Activated CD8-positive, alpha-beta memory T cell treated with anti-CD3 and anti-CD28 coated beads for 24 hours (primary cell): Measurements from ENCODE around the gene SYNPO.
A peak's percentile ranks its signal among the peaks of the same experiment; 100 is the strongest.

Experiments used
- DNase-seq: peaks from one replicate; pipeline ENCODE4 v3.0.0-alpha.2; 2020

The SYNPO gene

DNA sequence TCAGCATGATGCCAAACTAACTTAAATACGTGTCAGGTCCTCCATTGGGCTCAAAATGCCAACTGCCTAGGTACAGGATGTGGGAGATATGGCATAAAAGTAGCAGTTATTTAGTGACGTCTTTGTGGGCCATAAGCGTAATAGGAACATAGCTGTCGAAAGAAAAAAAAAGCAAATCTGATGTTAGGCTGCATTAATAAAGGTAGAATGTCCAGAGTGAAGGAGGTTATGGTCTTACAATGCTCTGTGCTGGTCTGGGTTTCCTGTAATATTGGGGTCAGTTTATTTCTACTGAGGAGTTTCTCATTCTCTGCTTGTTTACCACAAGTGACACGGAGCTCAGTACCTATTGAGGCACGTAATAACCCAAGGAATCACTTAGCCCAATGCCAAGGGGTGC is 33.4 kb upstream of the SYNPO start:
- DNase-seq, result no peak

DNA sequence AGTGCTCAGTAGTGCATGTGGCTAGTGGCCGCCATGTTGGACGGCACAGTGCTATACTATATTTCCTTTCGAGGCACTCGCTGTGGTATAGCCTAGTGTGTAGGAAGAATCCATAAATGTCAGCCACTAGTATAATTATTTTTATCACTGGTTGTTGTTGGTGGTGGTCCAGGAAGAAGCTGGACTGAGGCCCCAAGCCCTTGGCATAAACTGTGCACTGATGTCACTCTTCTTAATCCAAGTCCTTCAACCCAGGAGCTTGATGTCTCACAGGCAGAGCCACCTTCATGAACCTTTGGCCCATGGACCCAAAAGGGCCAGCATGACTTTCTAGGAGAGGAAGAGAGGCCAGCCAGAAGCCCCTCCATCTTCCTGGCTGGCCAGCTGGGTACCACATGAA is 32.5 kb upstream of the SYNPO start:
- DNase-seq, result no peak

- no peak for DNase-seq
These were observed 31.5 kb upstream of the SYNPO start for GRCh38 chr5:150608991-150609390.

DNA sequence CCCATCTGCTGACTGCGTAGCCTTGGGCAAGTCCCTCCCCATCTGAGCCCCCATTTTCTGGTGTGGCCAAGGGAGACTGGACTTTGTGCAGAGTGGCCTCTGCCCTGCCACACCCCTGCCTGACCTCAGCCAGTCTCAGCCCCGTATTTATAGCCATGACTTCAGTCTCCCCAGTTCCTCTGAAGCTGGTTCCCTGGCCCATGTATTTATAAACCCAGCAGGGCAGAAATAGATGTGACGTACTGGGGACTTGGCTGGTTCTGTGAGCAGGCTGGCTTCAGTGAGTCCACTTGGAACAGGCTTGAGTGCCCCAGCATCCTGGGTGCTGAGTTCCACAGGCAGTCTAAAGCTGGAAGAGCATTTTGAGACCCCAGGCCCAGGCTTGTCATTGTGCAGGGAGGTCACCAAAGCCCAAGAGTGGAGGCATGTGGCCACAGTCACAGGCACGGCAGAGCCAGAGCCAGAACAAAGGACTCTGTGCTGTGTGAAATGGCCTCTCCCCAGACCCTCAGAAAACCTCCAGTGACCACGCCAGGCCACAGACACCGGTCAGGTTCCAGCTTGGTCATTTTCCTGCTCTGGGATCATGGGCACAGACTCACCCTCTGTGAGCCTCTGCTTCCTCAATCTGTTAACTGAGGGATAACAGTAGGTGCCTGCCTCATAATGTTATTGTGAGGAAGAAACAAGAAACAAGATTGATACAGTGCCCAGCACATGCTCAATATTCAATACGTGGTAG is 30.4 kb upstream of the SYNPO start:
- DNase-seq, result no peak

DNA sequence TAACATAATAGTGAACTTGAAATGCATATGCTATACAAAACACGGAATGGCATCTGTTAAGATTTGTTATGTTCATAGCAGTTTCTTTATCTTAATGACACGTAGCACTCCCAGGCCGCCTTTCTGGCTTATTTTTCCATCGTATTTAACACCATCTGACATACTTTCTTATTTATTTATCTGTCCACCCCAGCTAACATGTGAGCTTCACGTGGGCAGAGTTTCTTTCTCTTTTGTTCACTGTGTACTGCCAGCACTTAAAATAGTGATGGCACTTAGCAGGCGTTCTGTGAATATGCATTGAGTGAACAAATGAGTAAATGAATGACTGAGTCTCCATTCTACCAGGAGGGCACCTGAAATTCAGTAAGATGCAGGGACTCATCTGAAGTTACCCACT is 29.4 kb upstream of the SYNPO start:
- no peak for DNase-seq

DNA sequence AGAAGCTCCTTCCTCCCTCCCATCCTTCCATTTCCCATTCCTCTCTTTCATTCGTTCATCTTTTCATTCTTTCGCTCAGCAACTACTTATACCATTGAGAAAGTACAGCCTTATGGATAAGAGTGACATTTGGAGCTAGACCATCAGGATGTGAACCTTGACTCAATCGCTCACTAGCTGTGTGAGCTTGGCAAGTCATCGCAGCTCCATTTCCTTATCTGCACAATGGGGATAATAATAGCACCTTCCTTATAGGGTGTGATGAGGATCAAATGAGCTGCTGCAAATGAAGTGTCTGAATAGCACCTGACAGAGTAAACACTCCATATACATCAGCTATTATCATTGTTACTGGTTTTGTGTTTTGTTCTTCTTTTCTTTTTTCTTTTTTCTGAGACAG is 28.1 kb upstream of the SYNPO start:
- DNase-seq, result no peak

GRCh38 chr5:150612905-150613670 is 27.4 kb upstream of the SYNPO start:
- no peak for DNase-seq

DNA sequence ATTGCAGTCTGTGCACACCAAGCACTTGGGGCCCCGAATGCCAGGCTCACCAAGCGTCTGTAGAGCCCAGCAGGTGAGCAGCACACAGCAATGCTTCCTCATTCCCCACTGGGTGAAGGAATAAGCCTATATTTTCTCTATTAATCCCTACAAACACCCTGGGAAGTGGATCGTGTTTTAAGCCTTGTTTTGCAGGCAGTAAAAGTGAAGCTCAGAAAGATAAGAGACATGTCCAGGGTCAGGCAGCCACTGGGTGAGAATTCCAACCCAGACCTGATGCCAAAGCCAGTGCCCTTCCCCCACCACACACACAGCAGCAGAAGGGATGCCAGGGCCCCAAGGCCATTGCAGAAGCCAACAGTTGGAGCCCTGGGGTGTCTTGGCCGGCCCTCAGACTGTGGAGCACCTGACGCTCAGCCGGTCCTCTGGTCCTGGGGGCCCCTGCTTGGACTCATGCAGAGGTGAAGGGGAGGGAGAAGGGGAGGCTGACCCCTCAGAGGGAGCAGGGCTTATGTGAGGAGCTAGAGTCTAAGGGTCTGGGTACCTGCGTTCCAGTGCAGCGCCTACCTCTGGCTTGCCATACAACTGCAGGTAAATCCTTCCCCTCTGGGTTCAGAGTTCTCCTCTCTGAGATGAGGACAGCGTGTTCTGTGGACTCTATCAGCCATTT is 26.3 kb upstream of the SYNPO start:
- DNase-seq, result no peak

- DNase-seq, result no peak
These were observed 25.8 kb upstream of the SYNPO start for GRCh38 chr5:150614661-150615060.

- no peak for DNase-seq
These were observed 25.2 kb upstream of the SYNPO start for GRCh38 chr5:150615141-150615699.

- DNase-seq, result no peak
These were observed 24.4 kb upstream of the SYNPO start for GRCh38 chr5:150616024-150616470.

DNA sequence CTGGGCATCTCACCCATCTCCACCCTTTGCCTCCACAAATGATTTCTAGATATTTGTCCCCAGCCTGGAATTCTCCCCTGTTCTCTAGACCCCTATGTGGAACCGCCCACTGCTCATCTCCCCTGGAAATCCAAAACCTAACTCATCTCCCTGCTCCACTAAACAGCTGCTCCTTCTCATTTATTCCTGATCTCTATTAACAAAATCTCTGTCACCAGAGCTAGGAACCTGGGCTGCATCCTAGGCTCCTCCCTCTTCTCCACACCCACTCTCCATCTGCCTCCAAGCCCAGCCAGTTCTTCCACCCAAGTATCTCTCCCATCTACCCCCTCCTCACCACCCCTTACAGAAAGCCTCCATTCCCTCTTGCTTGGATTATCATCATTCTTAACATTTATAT is 24.0 kb upstream of the SYNPO start:
- DNase-seq, result no peak

DNA sequence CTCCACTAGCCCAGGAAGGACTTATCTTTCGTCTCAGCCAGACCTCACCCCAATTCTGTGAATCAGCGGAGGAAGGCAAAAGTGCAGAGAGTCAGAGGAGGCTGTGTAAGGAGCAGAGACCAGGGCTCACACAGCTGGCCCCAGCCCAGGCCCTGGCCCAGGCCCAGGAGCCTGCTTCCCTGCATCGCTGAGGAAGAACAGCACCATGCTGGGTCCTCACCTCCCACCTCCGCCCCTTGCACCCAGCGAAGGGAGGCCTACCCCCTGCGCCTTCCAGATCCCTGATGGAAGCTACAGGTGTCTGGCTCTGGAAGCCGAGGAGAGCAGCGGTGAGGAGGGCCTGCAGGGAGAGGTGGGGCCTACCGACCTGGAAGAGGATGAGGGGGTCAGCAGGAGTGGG is 22.3 kb upstream of the SYNPO start:
- DNase-seq, result no peak

- no peak for DNase-seq
These were observed 21.7 kb upstream of the SYNPO start for GRCh38 chr5:150618588-150619281.

DNA sequence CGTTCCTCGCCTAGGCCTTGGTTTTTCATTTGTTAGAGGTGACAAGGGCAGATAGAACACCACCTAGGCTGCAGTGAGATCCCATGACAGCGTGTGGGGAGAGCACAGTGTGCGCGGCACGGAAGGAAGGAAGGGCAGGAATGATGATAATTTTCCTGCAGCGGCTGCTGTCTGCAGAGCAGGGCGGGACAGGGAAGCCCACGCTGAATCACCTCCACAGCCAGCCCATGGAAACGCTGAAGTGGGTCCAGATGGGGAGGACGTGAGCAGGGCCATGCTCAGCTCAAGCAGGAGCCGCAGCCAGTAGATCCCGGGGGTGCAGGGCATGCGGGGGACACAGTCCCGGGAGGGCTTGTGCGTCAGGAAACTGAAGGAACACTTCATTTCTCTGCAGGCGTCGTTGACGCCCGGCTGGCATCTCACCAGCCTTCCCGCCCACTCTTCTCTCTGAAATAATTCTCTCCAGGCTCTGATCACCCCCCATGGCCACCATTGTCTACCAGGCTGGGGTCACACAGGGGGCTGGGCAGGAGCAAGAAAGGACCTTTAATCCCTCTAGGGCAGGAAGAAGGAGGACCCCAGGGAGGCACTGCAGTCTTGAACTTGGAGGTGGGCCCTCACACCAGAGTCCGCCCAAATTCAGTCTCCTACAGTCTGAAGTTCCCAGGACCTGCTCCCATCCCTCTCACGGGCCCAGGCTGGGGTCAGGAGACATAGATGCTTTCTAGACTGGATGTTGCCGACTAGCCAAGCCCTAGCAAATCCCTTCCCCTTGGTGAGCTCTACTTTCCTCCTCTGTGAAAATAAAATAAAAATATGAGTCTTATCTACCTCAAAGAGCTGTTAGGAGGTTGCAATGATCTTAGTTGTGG is 20.9 kb upstream of the SYNPO start:
- DNase-seq, result no peak

DNA sequence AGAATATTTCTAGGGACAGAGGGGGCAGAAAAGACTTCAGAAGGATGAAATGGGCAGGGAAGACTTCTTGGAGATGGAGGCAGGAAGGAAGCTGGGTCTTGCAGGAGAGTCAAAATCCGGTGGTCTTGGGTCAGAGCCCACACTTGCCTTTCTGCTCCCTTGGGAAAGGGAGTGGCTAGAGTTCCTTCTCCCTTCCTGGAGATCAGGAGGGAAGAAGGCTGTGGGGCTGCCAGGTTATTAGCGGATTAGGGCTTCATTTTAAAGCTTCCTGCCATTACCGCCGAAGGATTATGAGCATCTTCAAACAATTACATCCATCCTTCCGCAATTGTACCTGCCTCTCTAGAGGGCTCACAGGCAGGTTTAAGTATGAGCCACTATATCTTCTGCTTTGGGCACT is 19.2 kb upstream of the SYNPO start:
- DNase-seq, result no peak

GRCh38 chr5:150622157-150622556 is 18.3 kb upstream of the SYNPO start:
- no peak for DNase-seq

DNA sequence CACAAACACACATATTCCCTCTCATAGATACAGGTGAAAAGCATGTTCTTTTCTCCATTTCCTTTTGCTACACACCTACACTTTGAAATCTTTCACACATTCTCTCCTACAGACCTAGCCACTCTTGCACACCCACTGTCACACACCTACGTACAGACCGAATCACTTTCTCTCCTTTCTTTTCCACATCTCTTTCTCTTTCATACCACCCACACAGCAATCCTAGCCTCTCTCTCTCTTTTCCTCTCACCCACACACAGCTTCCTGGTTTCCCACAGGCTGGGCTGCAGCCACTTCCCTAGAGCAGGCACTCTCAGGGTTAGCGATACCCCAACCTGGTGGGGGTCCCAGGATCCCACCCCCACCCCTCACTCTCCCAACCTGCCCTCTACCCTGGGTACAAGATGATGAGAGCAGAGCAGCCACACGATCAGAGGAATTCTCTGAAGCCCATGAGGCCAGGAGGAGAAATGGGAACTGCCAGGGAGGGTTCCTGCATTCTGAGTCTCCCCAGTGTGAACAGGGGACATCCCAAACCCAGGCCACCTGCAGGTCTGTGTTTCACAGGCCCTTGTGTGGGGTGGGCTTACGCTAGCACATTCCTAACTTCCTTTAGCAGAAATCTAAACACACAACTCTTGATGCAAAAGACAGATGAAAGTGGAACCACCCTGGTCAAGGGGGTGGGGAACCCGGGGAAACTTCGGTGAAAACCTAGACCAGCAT is 17.1 kb upstream of the SYNPO start:
- DNase-seq, result peak; percentile 58

DNA sequence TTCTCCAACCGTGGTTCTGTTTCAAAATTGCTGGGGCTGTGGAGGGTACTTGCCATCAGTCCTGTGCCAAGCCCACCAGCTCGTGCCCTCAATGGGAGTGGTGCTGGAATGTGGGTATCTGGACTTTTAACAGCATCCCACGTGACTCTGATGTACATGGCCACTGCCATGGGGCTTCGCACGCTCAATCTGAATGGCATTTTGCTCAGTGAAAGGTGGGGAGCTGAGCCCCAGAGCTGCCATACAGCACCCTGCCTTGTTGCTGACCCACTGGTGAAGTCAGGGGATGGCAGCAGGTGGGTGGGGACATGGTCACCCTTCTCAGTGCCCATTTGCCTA is 16.6 kb upstream of the SYNPO start:
- peak; percentile 61 for DNase-seq

- no peak for DNase-seq
These were observed 15.9 kb upstream of the SYNPO start for GRCh38 chr5:150624334-150625163.

- DNase-seq, result no peak
These were observed 15.3 kb upstream of the SYNPO start for GRCh38 chr5:150625164-150625535.
